ENCODE results near the gene NOD2.

- TF ChIP-seq CTCF (IDR thresholded peaks at IDR 0.05) = no peak
- no peak for TF ChIP-seq EZH2 (IDR thresholded peaks at IDR 0.05)
Observed at GRCh38 chr16:50731989-50732832, 38.8 kb downstream of the NOD2 start.

All from neural progenitor cell (in vitro differentiated cells).